NCI-H748 treated with DMSO at 0.1 percent for 48 hours (cell line): ENCODE results near the gene FMNL1.
"Not testable (repeated sequence)": the region's sequence is repeated elsewhere in the genome, so short reads cannot be mapped to it uniquely, and the experiment has no call there.

Experiments used
- DNase-seq: peaks from one replicate; lab custom pipeline; 2025; lab: John Stamatoyannopoulos, UW

The FMNL1 gene, protein sequence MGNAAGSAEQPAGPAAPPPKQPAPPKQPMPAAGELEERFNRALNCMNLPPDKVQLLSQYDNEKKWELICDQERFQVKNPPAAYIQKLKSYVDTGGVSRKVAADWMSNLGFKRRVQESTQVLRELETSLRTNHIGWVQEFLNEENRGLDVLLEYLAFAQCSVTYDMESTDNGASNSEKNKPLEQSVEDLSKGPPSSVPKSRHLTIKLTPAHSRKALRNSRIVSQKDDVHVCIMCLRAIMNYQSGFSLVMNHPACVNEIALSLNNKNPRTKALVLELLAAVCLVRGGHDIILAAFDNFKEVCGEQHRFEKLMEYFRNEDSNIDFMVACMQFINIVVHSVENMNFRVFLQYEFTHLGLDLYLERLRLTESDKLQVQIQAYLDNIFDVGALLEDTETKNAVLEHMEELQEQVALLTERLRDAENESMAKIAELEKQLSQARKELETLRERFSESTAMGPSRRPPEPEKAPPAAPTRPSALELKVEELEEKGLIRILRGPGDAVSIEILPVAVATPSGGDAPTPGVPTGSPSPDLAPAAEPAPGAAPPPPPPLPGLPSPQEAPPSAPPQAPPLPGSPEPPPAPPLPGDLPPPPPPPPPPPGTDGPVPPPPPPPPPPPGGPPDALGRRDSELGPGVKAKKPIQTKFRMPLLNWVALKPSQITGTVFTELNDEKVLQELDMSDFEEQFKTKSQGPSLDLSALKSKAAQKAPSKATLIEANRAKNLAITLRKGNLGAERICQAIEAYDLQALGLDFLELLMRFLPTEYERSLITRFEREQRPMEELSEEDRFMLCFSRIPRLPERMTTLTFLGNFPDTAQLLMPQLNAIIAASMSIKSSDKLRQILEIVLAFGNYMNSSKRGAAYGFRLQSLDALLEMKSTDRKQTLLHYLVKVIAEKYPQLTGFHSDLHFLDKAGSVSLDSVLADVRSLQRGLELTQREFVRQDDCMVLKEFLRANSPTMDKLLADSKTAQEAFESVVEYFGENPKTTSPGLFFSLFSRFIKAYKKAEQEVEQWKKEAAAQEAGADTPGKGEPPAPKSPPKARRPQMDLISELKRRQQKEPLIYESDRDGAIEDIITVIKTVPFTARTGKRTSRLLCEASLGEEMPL

DNA sequence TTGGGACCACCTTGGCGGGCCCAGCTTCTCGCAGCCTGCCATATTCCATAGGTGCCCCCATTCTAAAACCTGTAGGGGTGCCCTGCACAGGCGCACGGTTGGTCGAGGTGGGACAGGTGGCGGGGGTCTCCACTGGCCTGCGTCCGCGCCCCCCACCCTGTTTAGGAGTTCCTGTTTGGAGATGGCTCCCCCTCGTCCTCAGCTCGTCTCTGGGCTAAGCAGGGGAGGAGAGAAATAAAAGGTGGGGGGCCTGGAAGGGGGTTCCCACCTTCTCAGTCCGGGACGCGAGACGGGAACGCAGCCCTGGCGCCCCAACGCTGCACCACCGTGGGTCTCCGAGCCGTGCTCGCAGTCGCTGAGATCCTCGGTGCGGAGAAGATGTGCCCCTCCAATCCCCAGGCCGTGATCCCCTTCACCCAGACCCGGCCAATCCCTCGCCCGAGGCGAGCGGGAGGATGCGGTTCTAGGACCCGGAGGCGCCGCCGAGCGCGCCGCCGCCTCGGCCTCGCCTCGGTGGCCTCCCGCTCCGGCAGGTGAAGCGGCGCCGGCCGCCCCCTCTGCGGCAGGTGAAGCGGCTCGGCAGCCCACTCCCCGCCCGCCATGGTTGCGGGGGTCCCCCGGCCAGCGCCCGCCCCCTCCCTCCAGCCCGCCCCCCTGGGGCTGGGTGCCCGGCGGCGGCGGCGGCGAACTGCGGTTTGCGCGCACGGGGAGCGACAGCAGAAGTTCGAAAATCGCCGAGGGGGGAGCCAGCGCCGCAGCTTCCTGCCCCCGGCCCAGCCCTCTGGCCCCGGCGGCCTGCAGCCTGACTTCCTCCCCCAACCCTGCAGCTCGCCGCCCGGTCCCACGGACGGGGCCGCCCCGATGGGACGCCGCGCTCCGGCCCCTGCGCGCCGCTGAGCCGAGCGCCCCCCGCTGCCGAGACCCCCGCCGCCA is at the start of gene FMNL1:
FMNL1 (plus strand) TSS at position 805 of the 933 bp plus-strand sequence. CDS start 240 bp downstream, outside the sequence.
- no peak for DNase-seq

- no peak for DNase-seq
These were observed 49.5 kb upstream of the FMNL1 start for GRCh38 chr17:45172232-45172540.

- no peak for DNase-seq
These were observed 49.0 kb upstream of the FMNL1 start for GRCh38 chr17:45172541-45173286.

GRCh38 chr17:45175759-45176115 is 45.9 kb upstream of the FMNL1 start:
- DNase-seq, result no peak

- no peak for DNase-seq
These were observed 44.1 kb upstream of the FMNL1 start for GRCh38 chr17:45177563-45177962.

- DNase-seq, result no peak
These were observed 37.5 kb upstream of the FMNL1 start for GRCh38 chr17:45184144-45184543.

- DNase-seq, result no peak
These were observed 34.8 kb upstream of the FMNL1 start for GRCh38 chr17:45186801-45187354.

- no peak for DNase-seq
These were observed 32.7 kb upstream of the FMNL1 start for GRCh38 chr17:45189009-45189408.

DNA sequence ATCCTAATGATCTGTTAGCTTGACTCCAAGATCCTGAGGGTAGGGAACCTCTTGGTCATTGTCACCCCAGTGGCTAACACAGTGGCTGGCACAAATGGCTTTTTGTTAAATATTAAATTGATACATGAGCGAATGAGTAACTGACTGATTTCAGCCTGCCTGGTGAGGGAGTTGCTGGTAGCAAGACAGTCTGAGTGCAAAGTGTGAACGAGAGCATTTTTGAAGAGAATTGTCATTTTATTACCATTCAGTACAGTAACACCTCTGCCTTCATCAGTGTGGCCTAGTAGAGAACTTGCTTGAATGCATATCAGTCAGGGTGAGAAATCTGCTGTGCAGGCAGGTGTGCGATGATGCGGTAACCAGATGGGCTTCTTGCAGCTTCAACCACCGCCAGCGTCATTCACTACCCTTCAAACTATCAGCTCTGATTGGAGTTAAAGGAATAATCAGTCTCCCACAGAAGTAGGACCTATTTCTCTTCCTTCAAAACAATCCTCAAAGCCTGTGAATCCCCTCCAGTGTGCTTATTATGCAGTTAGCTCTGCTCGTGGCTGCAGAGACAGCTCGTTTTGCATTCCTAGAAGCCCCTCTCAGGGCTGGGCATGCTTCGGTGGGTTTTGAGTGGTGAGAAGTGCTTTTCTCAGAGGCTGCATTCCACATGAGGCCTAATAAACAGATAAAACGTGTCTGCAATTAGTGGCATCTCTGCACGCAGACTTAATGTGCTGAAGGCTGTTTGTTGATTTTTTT is 31.0 kb upstream of the FMNL1 start:
- DNase-seq, result no peak

GRCh38 chr17:45195424-45195823 is 26.3 kb upstream of the FMNL1 start:
- DNase-seq, result no peak

- DNase-seq, result no peak
These were observed 24.6 kb upstream of the FMNL1 start for GRCh38 chr17:45197108-45197507.

DNA sequence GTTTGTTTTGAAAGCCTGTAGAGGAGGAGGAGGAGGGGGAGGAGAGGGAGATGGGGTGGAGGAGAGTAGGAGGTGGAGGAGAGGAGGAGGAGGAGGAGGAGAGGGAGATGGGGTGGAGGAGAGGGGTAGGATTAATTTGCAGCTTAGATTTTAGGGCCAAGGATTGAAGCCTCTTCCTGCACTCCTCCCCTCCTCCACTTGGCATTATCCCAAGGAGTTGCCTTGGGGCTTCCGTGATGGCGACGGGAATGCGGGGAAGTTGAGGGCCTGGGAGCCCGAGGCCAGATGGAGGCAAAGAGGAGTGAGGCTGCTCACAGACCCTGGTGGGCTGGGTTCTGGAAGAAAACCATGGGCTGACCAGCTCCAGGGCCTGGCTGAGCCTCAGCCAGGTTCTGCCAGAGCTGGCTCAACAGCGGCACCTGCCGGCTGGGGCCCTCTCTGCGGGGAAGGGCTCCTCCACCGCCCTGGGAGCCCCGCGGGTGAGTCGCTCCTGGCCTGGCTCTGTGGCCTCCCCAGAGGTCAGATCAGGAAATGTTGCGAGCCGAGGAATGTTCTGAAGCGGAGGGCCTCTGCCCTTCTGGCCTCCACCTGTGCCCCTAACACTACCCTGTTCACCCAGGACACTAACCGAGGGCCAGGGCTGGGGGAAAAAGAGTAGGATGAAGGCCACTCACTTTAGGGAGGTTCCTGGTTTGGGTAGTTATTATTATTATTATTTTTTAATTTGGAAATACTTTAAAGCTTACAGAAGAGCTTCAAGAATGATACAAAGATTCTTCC is 23.9 kb upstream of the FMNL1 start:
- peak; percentile 39 for DNase-seq

DNA sequence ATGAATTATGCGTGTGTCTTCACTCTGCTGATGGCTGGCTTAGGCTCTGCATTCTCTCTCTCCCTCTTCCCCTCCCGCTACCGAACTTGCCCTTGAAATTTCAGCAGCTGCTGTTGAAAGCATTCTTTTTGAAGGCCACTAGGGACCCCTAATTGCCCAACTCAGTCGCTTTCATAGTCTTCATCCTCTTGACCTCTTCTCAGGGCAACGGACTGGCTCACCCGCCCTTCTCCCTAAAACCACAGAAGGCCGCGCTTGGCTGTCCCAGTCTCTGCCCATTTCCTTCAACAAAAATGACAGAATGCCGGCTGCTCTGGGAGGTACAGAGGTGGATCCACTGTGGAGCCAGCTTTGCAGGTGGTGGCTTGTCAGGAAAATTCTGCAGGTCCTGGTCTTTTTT is 21.0 kb upstream of the FMNL1 start:
- DNase-seq, result no peak

GRCh38 chr17:45201457-45201856 is 20.2 kb upstream of the FMNL1 start:
- DNase-seq, result no peak

DNA sequence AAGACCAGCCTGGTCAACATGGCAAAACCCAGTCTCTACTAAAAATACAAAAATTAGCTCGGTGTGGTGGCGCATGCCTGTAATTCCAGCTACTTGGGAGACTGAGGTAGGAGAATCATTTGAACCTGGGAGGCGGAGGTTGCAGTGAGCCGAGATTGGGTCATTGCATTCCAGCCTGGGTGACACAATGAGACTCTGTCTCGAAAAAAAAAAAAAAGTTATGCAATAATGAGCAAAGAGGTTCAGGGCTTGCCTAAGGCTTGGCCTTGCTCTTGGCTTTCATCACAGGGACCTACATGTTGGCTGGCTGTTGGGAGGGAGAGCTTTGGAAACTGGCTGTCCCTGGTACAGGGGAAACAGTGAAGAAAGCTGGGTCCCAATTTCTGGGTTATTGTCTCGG is 19.8 kb upstream of the FMNL1 start:
- not testable (repeated sequence) for DNase-seq

GRCh38 chr17:45218895-45219661 is 2.6 kb upstream of the FMNL1 start:
- peak; percentile 67 for DNase-seq

DNA sequence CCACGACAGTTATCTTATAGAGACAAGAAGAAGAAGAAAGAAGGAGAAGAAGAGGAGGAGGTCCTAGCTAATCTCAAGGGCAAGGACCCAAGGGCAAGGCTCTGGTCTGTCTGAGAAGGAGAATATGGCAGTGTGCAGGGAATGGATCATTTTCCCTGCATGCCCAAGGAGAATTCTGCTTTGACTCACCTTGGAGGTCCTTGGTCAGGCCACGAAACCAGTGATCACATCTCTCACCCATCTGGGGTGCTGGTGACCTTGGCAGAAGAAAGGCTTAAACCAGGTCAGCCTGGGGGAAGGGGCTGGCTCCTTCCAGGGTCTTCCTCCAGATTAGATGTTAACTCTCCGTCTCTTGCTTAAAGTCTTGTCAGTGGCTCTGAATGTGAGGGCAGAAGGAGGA is 1.6 kb upstream of the FMNL1 start:
- no peak for DNase-seq

DNA sequence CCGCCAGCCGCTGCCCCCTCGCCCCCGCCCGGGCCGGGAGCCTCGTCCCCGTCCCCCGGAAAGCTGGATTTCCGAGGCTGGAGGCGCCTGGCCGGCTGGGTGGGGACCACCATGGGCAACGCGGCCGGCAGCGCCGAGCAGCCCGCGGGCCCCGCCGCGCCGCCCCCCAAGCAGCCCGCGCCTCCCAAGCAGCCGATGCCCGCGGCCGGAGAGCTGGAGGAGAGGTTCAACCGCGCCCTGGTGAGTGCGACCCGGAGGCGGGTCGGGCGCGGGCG is 266 bp downstream of the FMNL1 start:
- DNase-seq, result no peak
